HG03060 (cell line): Measurements from ENCODE around the gene RPP25L.

Experiments
- ATAC-seq: cut with Tn5 transposase; IDR thresholded peaks from one replicate; pipeline ENCODE4 v1.9.1; 2021; ENCODE audit warnings: low read depth, moderate number of reproducible peaks; ENCODE audit not compliant: unreplicated experiment

The RPP25L gene

DNA sequence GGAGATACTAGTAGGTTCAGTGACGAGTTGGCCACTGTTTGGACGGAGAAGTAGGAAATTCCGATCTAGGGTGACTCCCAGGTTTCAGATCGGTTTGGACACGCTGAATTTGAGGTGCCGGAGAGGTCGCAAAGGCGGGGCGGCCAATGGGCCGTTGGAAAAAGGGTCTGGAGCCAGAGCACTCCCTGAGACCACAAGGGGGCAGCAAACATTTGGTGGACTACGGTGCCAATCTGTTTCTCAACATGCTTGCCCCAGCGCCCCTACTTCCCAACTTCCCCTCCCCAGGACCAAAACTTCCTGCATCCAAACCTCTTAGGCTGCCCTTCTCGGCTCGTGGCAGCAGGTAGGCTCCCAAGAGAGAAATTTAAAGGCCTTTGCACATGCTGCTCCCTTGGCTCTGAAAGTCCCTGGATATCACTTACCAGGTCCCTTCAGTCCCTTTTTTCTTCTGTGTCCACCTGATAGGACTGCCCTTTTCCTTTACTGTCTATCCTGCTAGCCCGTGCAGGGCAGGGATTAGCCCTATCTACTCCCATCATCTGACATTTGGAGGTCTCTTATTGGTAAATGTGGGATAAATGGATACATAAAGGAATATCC, 992 bp upstream of the RPP25L start:
- no peak for ATAC-seq

DNA sequence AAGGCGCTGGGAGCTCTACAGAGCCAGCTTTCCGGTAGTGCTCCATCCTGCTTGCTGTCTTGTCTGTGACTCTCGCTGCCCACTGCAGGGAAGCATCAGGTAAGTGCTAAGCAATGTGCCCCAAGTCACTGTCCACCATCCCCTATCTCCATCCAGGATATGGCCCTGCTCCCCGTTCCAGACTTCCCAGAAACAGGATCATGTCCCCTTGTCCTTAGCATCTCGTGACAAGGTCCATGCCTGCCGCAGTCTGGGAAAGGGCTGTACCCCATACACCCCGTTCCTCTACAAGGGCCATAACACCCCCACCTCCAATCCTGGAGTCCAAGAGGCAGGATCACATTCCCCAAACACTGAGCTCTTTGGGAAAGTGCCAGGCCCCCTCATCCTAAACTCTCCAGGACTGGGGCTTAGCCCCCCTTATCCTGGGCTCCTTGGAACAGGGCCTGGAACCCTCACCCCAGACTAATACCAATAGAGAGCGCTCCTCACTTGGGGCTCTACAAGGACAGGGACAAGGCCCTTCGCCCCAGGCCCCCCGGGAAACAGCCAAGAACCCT, 566 bp downstream of the RPP25L start:
- no peak for ATAC-seq

DNA sequence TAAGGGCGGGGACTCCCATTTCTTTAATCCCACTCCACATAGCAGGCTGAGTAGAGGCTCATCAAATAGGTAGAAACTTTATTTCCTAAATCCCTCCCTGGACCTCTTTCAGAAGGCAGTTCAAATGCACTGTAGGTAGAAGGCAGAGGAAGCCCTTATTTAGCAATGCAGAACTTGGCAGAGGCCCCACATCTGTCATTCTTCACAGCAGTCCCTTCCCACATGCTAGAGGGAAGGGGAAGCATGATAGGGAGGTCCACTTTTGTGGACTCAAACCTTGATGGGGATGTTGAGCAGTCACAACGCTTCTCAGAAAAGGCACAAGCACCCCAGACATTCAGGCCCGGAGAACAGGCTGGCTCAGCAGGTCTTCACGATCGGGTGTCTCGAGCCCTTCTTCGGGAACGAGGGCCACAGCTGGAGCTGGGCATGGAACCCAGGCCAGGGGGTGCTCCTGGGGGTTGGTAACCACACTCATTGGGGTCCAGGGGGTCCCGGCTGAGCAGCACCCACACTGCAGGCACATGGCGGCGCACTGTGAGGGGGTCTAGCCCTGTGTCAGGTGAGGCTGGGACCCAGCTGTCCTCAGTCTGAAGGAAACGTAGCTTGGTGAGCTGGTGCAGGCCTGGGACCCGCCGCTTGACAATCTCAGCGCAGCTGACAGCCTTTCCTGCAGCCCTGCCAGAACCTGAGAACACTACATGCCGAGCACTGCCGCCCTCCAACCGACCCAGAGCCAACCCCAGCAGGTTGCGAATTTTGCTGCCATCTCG, 1.3 kb downstream of the RPP25L start:
- no peak for ATAC-seq

DNA sequence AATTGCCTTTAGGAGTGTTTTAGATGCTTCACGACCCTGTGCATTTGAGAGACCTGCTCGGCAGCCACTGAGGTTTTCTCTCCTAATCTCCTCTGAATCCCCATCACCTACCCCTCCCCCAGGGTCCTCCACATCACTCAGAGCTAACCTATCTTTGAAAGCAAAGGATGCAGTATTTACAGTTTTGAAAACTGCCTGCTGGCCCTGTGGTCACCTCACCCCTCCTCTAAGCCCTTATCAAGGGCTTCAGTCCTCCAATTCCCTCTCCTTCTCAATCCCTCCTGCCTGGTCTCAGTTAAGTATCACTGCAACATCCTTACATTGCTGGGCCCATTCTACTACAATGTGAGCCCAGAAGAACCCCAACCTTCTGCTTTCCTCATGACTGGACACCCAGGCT, 4.6 kb downstream of the RPP25L start:
- no peak for ATAC-seq

DNA sequence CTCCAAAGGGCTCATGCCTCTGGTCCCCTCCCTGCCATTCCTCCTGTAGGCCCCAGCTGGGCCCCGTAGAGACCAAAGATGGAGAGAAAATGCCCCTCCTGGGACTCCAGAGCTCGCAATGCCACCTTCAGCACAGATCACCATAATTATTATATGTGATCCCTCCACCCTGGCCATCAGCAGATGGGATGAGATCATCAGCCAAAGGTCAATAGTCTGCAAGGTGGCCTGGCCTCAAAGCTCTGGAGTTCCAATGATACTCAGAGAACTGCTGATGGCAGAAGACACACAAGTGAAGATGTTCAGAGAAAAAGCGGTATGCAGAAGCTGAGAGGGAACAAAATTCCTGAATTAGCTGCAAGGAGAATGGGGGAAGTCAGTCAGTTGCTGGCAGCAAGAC, 5.0 kb downstream of the RPP25L start:
- ATAC-seq, result no peak

DNA sequence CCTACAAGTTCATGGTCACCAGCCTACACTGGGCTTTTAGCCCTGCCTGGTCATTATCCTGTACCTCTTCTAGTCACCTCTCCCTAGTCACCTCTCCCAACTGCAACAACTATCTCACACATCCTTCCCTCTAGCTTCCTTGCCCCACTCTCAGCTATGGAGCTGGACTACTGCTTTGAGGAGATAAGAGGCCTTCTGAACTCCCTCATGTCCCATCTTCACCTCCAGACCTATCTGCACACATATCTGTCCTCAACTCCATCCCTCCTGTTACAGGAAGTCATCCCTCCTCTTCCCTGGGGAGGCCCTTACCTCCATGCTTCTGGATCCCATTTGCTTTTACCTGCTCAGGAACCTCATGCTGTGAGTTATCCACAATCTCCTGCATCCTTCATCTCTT, 5.7 kb downstream of the RPP25L start:
- no peak for ATAC-seq

DNA sequence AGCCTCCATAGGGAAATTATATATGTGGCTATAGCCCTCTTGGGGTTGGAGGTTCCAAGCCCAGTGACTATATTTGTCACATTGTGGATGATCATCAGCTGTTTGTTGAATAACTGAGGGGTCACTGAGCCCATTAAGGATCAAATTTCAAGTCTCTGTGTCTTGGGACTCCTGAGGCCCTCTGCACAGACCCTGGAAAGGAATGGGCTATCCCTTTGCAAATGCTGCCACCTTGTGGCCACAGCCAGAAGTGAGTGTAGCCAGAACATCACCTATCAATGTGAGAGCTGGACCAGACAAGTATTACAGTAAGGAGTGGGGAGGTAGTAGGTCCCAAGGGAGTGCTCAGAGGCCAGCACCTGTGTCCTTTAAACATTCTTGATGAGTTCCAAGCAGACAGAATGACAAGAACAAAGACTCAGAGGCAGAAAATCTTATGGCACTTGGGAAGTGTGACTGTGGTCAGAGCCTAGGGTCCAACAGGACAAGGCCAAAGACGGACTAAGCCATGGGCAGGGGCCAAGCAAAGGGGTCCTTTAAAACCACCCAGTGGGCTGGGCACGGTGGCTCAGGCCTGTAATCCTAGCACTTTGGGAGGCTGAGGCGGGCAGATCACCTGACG, 8.2 kb downstream of the RPP25L start:
- ATAC-seq, result no peak

DNA sequence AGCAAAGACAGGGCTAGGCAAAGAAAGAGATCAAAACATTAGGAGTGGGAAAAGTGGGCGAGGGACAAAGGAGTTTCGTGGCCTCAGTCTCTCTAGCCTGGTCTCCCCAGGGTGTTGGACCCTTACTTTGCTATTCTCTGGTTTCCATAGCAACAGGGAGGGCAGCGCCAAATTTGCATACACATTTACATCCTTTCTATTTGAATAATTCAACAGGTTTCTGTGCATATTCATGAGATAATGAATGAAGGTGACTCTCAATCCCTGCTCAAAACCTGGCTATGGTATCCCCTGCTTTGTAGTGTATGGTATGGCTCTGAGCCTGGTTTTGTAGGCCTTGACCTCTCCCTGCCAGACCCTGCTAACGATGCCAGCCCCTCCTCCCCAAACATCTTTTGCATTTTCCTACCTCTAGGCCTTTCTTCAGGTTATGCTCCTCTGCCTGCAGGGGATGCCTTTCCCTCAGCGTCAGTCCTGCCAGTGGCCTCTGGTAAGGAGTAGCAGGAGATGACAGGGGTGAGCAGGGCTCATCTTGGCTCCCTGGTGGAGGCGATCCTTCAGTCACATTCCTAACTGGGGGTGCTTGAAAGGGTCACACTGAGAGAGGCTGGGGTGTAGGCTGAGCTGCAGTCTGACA, 9.8 kb downstream of the RPP25L start:
- ATAC-seq, result no peak

DNA sequence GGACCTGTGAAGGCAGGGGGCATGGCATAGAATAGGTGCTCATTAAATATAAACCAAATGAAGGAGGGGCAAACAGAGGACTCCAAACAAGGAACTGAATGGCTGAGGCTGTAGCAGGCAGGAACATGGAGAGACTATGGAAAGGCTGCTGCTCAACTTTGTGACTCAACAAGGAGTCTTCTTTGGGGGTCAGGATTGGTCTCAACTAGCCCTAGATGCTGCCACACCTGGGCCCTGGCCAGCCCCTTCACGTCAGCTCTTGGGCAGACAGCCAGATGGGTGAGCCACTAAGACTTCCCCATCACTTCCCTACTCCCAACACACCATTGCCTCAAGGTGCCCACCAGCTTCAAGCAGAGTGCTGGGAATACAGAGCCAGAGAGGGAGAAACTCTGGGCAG, 11.0 kb downstream of the RPP25L start:
- no peak for ATAC-seq

DNA sequence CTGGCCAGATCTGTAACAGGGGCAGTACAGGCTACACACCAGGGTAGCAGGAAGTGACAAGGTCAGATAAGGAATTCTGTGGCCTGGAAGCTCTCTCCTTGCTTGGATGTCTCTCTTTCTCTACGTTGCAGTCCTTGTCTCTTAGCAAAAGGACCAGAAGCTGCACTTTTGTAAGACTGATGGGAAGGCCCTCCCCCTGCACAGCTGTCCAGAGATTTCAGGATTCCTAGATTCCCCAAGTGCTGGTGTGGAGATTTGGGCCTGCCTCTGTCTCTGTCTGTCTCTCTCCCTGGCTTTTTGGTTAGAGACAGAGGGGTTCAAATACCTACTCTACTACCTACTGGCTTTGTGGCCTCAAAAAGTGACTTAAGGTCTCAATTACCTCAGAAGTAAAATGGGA, 12.4 kb downstream of the RPP25L start:
- no peak for ATAC-seq

DNA sequence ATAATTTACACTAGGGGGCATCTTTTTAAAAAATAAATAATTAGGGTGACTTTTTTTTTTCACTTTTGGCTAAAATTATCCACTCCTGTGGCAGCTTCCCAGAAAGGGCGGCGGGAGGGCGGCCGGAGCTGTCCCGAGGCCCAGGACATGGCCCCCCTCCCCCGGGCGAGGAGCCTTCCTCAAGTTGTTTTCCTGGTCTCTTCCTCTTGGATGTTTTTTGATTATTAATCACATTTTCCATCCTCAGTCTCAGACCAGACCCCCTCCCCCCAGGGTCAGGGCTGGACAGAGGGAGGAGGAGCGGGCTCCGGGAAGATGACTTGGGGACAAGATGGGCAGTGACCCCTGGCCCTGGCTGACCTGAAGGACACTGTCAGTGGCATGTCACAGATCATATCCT, 17.7 kb downstream of the RPP25L start:
- ATAC-seq, result no peak

DNA sequence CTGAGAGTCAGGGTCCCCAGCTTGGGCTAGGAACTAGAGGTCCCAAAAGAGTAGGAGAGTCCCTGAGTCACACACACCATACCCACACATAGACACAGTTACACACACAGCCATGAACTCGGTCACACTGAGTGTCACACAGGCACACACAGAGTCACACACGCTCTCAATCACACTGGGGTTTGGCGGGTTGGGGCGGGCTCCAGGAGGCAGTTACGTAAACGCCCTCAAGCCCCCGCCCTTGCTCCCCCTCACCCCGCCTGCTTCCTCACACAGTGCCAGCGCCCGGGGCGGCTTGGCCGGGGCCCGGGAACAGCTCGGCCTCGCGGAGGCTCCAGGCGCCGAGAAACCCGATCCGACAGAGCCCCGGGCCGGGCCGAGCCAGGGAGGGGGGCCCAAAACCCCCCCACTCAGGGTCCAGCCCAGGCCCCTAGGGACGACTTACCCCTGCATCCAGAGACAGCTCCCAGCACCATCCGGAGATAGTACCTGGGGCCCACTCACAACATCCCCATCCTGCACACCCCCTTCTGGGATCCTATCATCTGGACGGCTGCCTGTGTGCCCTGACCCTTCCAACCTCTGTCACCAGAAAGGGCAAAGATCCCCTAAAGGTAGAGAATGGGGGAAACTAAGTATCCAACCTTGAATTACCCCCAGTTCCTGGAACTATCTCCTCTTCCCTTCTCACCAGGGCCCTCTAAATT, 18.8 kb downstream of the RPP25L start:
- no peak for ATAC-seq

DNA sequence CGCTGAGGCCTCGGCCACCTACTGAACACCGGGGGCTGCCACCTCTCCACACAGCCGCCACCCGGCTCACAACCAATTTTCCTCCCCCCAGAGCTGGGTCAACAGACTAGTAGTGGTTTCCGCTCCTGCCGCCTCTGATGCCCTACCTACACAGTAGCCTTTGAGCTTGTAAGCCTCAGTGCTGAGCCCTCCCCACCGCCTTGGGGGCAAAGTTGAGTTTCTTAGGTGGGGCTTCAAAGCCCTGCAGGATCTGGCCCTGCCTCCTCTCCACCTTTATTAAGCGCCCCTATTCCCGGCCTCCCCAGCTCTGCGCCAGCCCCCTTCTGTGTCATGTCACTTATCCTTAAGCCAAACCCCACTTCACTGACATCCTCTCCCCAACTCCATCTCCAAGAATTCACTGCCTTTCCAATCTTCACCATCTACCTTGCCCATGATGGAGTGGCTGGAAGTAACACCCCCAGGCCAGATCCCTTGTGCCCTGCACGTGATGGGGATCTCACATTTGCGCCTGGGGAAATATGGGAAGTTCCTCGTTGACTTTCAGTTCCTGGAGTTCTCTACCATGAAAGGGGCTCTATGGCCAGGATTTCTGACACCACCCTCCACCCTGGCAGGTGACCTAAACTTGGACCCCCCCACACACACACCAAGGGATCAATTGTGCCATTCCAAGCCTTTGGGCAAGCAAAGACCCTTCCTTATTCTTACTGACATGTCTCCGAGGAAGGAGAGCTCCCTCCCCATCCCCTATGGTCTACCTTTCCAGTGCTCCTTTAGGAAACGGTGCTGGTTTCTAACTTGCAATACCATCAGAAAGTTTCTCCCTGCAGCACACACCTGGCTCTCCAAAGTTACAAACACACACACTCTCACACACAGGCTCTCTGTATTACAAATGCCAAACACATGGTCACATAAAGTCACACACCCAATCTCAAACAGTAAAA, 19.7 kb downstream of the RPP25L start:
- no peak for ATAC-seq

DNA sequence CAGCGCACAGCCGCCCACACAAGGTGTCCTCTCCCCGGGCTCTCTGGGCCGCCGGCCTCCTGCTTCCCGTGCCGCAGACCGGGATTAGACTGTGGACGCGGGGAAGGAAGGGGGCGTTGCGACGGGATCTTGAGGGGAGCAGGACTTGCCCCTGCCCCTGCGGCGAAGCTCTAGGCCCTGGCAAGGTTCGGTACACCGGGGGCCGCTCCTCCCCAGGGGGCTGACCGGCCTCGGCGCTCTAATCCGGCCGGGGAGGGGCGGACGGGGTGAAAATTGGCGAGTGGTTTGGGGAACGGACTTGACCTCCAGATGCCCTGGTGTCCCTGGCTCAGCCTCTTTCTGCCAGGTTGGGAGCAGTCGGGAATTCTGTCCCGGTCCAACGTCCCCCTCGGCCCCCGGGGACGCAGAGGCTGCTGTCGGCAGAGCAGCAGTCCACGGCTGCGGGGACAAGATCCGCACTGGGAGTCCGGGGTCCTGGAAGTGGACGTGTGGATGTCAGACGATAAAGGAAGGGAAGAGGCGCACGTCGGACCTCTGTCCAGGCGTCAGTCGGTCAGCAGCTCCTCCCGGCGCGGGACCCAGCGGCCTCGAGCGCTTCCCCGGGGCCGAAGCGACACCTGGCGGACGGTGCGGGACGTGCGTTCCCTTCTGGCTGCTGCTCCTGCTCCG, 20.5 kb downstream of the RPP25L start:
- ATAC-seq, result no peak

DNA sequence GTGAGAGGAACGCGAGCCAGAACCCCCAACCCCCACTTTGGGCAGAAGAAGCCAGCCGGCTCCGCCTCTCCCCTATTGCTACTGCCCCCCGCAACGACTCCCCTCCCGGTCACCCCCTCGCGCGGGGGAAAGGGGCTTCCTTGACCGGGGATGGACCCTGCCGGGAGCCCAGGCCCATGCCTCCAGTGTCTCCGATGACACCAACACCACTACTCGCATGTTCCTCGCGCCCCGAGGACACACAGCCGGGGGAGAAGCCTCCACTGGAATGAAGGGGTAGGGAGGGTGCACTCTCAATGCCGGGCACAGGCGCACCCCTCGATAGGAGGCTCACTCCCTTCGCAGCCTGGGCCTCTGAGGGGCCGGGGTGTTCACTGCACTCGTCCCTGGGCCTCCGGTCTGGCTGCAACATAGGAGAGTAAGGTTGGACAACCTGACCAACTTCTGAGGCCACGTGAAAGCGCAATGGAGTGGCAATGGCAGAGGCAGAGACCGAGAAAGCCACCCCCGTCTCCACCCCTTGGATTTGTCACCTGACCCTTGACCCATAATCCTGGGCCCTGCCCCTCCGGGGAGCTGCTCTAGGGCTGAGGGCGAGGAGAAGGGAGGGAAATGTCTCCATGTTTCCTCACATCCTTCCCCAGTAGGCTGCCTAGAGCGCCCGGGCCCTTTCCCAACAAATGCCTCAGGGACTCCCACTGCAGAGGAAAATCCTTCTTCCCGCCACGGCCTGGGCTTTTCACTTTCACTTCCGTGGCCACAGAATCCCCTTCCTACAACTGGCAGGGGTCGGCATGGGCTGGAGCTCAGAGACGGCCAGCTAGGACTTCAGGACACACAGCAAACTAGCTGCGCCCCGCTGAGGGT, 21.3 kb downstream of the RPP25L start:
- no peak for ATAC-seq

DNA sequence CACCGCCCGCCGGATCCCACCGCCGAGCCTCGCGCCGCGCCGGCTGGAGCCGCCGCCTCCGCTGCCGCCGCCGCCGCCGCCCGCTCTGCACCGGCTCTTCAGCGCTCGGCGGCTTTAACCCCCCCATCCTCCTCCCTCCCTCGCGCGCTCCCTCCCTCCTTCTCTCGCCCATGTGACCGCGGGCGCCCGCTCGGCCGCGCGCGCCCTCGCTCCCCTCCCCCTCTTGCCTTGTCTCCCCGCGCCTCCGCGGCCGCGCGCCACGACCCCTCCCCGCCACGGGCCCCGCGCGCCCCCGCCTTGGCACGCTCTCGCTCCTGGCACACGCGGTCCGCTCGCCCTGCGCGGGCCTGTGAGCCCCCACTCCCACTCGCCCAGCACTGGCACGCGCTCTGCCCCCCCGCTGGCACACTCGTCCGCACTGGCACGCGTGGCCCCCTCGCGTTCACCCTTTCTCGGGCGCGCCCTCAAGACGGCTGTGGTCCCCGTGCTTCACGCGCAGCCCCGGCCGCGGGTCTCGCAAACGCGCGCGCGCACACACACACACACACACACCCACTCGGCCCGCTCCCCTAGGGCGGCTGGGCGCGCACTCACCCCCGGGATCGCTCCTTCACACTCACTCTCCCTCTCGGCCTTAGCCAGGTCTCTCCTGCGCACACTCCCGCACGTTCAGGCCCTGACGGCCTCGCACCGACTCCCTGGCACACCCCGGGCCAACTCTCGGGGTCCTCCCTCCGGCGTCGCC, 22.1 kb downstream of the RPP25L start, which contains the start of gene CNTFR:
CNTFR (minus strand) TSS at position 89 of the 745 bp plus-strand sequence. CDS start 20,743 bp downstream, outside the sequence.
- no peak for ATAC-seq
